ENCODE data around the gene CHCHD4.

- TF ChIP-seq CTCF (IDR thresholded peaks at IDR 0.05) (no peak), POLR2A (IDR thresholded peaks at IDR 0.05) (no peak)
These were observed 4.6 kb upstream of the CHCHD4 start for GRCh38 chr3:14129296-14129695.
